ENCODE results near the gene REEP5. TPM values are rescaled to one million over a fixed set of nuclear protein-coding genes. Genes with fewer than 3 reads are reported as not detected.

The REEP5 gene
- total and polyA plus RNA-seq, 2 of the 4 experiments (the other 2 are of a cell fraction), result 49.3 to 82.0 TPM

DNA sequence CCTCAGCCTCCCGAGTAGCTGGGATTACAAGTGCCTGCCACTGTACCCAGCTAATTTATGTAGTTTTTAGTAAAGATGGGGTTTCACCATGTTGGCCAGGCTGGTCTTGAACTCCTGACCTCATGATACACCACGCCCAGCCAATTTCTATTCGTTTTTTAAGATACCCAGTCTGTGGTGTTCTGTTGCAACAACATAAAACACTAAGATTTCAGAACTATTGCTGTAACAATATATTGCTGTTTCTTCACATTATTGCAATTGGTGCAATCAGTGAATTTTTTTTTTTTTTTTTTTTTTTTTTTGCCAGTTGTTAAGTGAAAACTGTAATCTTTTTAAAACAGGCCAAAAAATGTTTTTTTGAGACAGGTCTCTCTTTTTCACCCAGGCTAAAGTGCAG, 51.1 kb downstream of the REEP5 start:
- Histone ChIP-seq H3K18ac (ENCODE audit: low read depth, low read length) (no peak overlapping the region), H4K20me1 (ENCODE audit: insufficient read depth, low read length) (no peaks in the 10 kb centered on the region; the same call in 1 of the 2 replicates), H3K36me3 (ENCODE audit: control insufficient read depth, insufficient read depth, low read length) (peaks cover 35% of the 10 kb centered on the region), H2BK5ac (ENCODE audit: low read depth, low read length, poor library complexity, severe bottlenecking) (no peak overlapping the region), H3K27ac (ENCODE audit: insufficient read depth, low read length) (no peak overlapping the region), H3K4me3 (ENCODE audit: insufficient read depth, low read depth, low read length) (no peak overlapping the region), H3K56ac (ENCODE audit: extremely low read depth, insufficient read depth, low read length) (no peak overlapping the region), H3K27me3 (ENCODE audit: control insufficient read depth, insufficient read depth, low read length) (no peaks in the 10 kb centered on the region), H3K4me1 (ENCODE audit: control insufficient read depth, insufficient read depth, low read length) (peaks cover 3% of the 10 kb centered on the region; the same call in 1 of the 2 replicates), H3K4ac (ENCODE audit: low read depth, low read length) (no peak overlapping the region), H3K9me1 (ENCODE audit: insufficient read depth, low read length) (peaks cover 3% of the 10 kb centered on the region; the same call in 1 of the 2 replicates), H2AFZ (replicated peaks; ENCODE audit: low read length, poor library complexity) (no peak overlapping the region), H4K8ac (ENCODE audit: low read depth in 2 of 2, low read length in 2 of 2) (no peak overlapping the region), H3K9ac (ENCODE audit: low read depth, low read length) (no peak overlapping the region), H3K23ac (ENCODE audit: low read depth, low read length) (no peak overlapping the region), H3K9me3 (ENCODE audit: control insufficient read depth, insufficient read depth, low read length) (no peaks in the 10 kb centered on the region), H2BK15ac (ENCODE audit: low read depth, low read length) (no peak overlapping the region), H3K14ac (replicated peaks; ENCODE audit: low read depth, low read length) (no peak overlapping the region), H2BK120ac (ENCODE audit: low read depth, low read length) (no peak overlapping the region), H2AK9ac (replicated peaks; ENCODE audit: low read depth, low read length, poor library complexity) (no peak overlapping the region), H4K91ac (ENCODE audit: insufficient read depth, low read depth, low read length) (no peak overlapping the region), H3K4me2 (ENCODE audit: low read depth, low read length) (no peak overlapping the region), H2AK5ac (ENCODE audit: low read depth, low read length) (no peak overlapping the region), H4K5ac (ENCODE audit: low read depth, low read length) (no peak overlapping the region), H2BK20ac (ENCODE audit: low read depth, low read length) (no peak overlapping the region), H3K79me1 (ENCODE audit: low read depth in 1 of 2, low read length in 2 of 2) (peaks cover 18 to 39% of the 10 kb centered on the region in 2 experiments; a peak in 3 of 4 replicates)
- ChIA-PET CTCF (no interaction called here), POLR2A (ENCODE audit: unreplicated experiment) (no interaction called here)
- intact Hi-C loops (cut with micrococcal nuclease) (no loop called here), dilution Hi-C loops (cut with HindIII; ENCODE audit: low sequenced_read_pairs, unreplicated experiment) (no loop called here), in situ Hi-C loops (cut with MboI; ENCODE audit: low sequenced_read_pairs) (no loop called here)
- no CpG with 5 or more reads among the region's 3 CpGs for WGBS, 2 experiments (ENCODE audit: extremely low coverage in 2 of 2, insufficient read length in 1 of 2)
- no peak for TF ChIP-seq MAFK (IDR thresholded peaks at IDR 0.05; ENCODE audit: low read depth, low read length)
- TF ChIP-seq BHLHE40 (IDR thresholded peaks at IDR 0.05; ENCODE audit: low read depth, low read length), result no peak
- TF ChIP-seq, protein P1, sequence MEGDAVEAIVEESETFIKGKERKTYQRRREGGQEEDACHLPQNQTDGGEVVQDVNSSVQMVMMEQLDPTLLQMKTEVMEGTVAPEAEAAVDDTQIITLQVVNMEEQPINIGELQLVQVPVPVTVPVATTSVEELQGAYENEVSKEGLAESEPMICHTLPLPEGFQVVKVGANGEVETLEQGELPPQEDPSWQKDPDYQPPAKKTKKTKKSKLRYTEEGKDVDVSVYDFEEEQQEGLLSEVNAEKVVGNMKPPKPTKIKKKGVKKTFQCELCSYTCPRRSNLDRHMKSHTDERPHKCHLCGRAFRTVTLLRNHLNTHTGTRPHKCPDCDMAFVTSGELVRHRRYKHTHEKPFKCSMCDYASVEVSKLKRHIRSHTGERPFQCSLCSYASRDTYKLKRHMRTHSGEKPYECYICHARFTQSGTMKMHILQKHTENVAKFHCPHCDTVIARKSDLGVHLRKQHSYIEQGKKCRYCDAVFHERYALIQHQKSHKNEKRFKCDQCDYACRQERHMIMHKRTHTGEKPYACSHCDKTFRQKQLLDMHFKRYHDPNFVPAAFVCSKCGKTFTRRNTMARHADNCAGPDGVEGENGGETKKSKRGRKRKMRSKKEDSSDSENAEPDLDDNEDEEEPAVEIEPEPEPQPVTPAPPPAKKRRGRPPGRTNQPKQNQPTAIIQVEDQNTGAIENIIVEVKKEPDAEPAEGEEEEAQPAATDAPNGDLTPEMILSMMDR (conservative IDR thresholded peaks at IDR 0.05; ENCODE audit: low read depth, low read length), result no peak
- TF ChIP-seq, protein P2, sequence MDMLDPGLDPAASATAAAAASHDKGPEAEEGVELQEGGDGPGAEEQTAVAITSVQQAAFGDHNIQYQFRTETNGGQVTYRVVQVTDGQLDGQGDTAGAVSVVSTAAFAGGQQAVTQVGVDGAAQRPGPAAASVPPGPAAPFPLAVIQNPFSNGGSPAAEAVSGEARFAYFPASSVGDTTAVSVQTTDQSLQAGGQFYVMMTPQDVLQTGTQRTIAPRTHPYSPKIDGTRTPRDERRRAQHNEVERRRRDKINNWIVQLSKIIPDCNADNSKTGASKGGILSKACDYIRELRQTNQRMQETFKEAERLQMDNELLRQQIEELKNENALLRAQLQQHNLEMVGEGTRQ (IDR thresholded peaks at IDR 0.05; ENCODE audit: low read depth, low read length), result no peak
- no peak for TF ChIP-seq CEBPB (IDR thresholded peaks at IDR 0.05; ENCODE audit: low read depth, low read length)
- no peak for TF ChIP-seq NFE2L2 (IDR thresholded peaks at IDR 0.05; ENCODE audit: low read depth, low read length)
- TF ChIP-seq RFX5 (IDR thresholded peaks at IDR 0.05; ENCODE audit: low read depth, low read length), result no peak
- no peak for TF ChIP-seq MXI1 (IDR thresholded peaks at IDR 0.05; ENCODE audit: borderline replicate concordance, low read depth, low read length)
- TF ChIP-seq, protein P3, sequence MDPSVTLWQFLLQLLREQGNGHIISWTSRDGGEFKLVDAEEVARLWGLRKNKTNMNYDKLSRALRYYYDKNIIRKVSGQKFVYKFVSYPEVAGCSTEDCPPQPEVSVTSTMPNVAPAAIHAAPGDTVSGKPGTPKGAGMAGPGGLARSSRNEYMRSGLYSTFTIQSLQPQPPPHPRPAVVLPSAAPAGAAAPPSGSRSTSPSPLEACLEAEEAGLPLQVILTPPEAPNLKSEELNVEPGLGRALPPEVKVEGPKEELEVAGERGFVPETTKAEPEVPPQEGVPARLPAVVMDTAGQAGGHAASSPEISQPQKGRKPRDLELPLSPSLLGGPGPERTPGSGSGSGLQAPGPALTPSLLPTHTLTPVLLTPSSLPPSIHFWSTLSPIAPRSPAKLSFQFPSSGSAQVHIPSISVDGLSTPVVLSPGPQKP (IDR thresholded peaks at IDR 0.05; ENCODE audit: borderline replicate concordance, low read depth, low read length), result no peak
- TF ChIP-seq MAZ (IDR thresholded peaks at IDR 0.05; ENCODE audit: borderline replicate concordance, low read depth, low read length), result no peak
- no peak for TF ChIP-seq POLR2A (IDR thresholded peaks at IDR 0.05; ENCODE audit: low read depth, low read length)
- TF ChIP-seq SMC3 (IDR thresholded peaks at IDR 0.05; ENCODE audit: low read depth, low read length), result no peak
- TF ChIP-seq RAD21 (IDR thresholded peaks at IDR 0.05; ENCODE audit: low read length), result no peak
- no peak for TF ChIP-seq RCOR1 (IDR thresholded peaks at IDR 0.05; ENCODE audit: insufficient replicate concordance, low read length)
- ATAC-seq (ENCODE audit: low read depth) (no peak), DNase-seq (no peak)
- BruUV-seq (replicated peaks), result no TSS peak
